Endothelial cell of umbilical vein (primary cell): Measurements from ENCODE around the gene TSFM. TPM values are rescaled to one million over a fixed set of nuclear protein-coding genes. Genes with fewer than 3 reads are reported as not detected.

Experiments
- BruUV-seq: library from RNA; stranded (reverse); fragments of 400-500 nt; replicated peaks from 2 replicates; lab custom pipeline; 2021; lab: Mats Ljungman, UMichigan
- CTCF ChIA-PET: fragments of 300-600, 350-600 bp; sonication (Branson Sonifier 250); formaldehyde crosslinking; loops from one replicate; lab custom pipeline; 2021; ENCODE audit warnings: antibody characterized with exemption, inconsistent platforms; lab: Charles Lee
- POLR2A ChIA-PET: fragments of 300-600, 350-600 bp; sonication (Branson Sonifier 250); formaldehyde crosslinking; loops from one replicate; lab custom pipeline; 2021; ENCODE audit warnings: antibody characterized with exemption, inconsistent platforms; lab: Charles Lee
- DNase-seq: peaks from one replicate; pipeline ENCODE4 v3.0.0-alpha.2; 2011; ENCODE audit warnings: low read depth, low spot score
- FAIRE-seq: peaks from 2 replicates; lab custom pipeline; 2011; peaks lifted over from hg19 to GRCh38; lab: Jason Lieb, UNC
- H2AFZ ChIP-seq: 2 replicates; pipeline ENCODE4 v1.6.0; 2012; ENCODE audit warnings: low read depth, low read length, control low read depth, inconsistent platforms
- H3K27ac ChIP-seq: 2 replicates; pipeline ENCODE4 v1.5.1; 2011; ENCODE audit warnings: low read depth, mild to moderate bottlenecking, control low read depth, low read length, moderate library complexity; ENCODE audit not compliant: insufficient read depth
- H3K27me3 ChIP-seq, 2 experiments: 2 replicates each; pipeline versions ENCODE4 v1.6.0 to v1.6.1; 2011; ENCODE audit warnings: low read length in 2 of 2, mixed read lengths in 1 of 2; ENCODE audit not compliant: control insufficient read depth in 2 of 2, insufficient read depth in 2 of 2
- H3K36me3 ChIP-seq, 2 experiments: 2 replicates in 1 of 2; 3 replicates in 1 of 2; pipeline ENCODE4 v1.5.1; 2011; ENCODE audit warnings: low read length in 2 of 2, mild to moderate bottlenecking in 1 of 2, moderate library complexity in 1 of 2; ENCODE audit not compliant: control insufficient read depth in 2 of 2, insufficient read depth in 2 of 2; ENCODE audit errors: extremely low read depth in 1 of 2
- H3K4me1 ChIP-seq: 3 replicates; pipeline ENCODE4 v1.5.1; 2011; ENCODE audit warnings: mild to moderate bottlenecking, low read length; ENCODE audit not compliant: control insufficient read depth, insufficient read depth; ENCODE audit errors: extremely low read depth
- H3K4me2 ChIP-seq: 2 replicates; pipeline ENCODE4 v1.6.1; 2011; ENCODE audit warnings: low read length, control low read depth, mixed read lengths; ENCODE audit not compliant: insufficient read depth
- H3K4me3 ChIP-seq, 3 experiments: fragments of 200-600 bp in 1 of 3; sonication (generic), shearing (Covaris generic) in 1 of 3; replicated peaks in 1 of 3; 2 replicates each; pipeline ENCODE4 v1.5.1; 2011 to 2016; ENCODE audit warnings: control low read depth in 3 of 3, low read length in 3 of 3, mild to moderate bottlenecking in 2 of 3, inconsistent platforms in 1 of 3, low read depth in 1 of 3, moderate library complexity in 1 of 3; ENCODE audit not compliant: insufficient read depth in 1 of 3
- H3K79me2 ChIP-seq: 2 replicates; pipeline ENCODE4 v1.6.0; 2012; ENCODE audit warnings: low read length, inconsistent platforms; ENCODE audit not compliant: control insufficient read depth, insufficient read depth
- H3K9ac ChIP-seq: replicated peaks from 2 replicates; pipeline ENCODE3; 2011; ENCODE audit warnings: low read length, control low read depth; ENCODE audit not compliant: insufficient read depth; ENCODE audit errors: extremely low read depth
- H3K9me1 ChIP-seq: replicated peaks from 3 replicates; pipeline ENCODE4 v1.6.0; 2011; ENCODE audit warnings: mild to moderate bottlenecking, low read length; ENCODE audit not compliant: control insufficient read depth, insufficient read depth; ENCODE audit errors: extremely low read depth
- H3K9me3 ChIP-seq: replicated peaks from 2 replicates; pipeline ENCODE4 v1.5.1; 2012; ENCODE audit warnings: low read length, inconsistent platforms; ENCODE audit not compliant: control insufficient read depth, insufficient read depth
- H4K20me1 ChIP-seq: replicated peaks from 2 replicates; pipeline ENCODE3; 2011; ENCODE audit warnings: mild to moderate bottlenecking, low read length; ENCODE audit not compliant: control insufficient read depth, insufficient read depth; ENCODE audit errors: extremely low read depth
- EZH2 ChIP-seq: IDR thresholded peaks from 2 replicates; pipeline ENCODE4 v1.6.1; 2012; ENCODE audit warnings: borderline replicate concordance, low read depth, mild to moderate bottlenecking, moderate library complexity, low read length, inconsistent platforms; ENCODE audit not compliant: severe bottlenecking
- FOS ChIP-seq: IDR thresholded peaks from 2 replicates; pipeline ENCODE4 v1.6.1; 2011; ENCODE audit warnings: mild to moderate bottlenecking, low read length, moderate library complexity, borderline replicate concordance; ENCODE audit not compliant: insufficient read depth
- GATA2 ChIP-seq: IDR thresholded peaks from 2 replicates; pipeline ENCODE4 v1.7.0; 2011; ENCODE audit warnings: low read depth, mild to moderate bottlenecking, moderate library complexity, mixed read lengths, low read length; ENCODE audit not compliant: insufficient read length, insufficient read depth
- JUN ChIP-seq: IDR thresholded peaks from 2 replicates; pipeline ENCODE4 v1.6.1; 2011; ENCODE audit warnings: borderline replicate concordance, low read depth; ENCODE audit not compliant: insufficient read length, insufficient read depth
- POLR2AphosphoS5 ChIP-seq: IDR thresholded peaks from 2 replicates; pipeline ENCODE4 v1.6.1; 2012; ENCODE audit warnings: low read depth, mild to moderate bottlenecking, control low read depth, low read length, moderate library complexity; ENCODE audit not compliant: insufficient read depth
- dilution Hi-C: fragments of 300-500 bp; cut with MboI; formaldehyde crosslinking; loops from one replicate; pipeline ENCODE4 v1.15.0; 2019; ENCODE audit warnings: low sequenced_read_pairs; ENCODE audit not compliant: extremely low pct_ligation_motif_present
- intact Hi-C: fragments of 100-400 bp; cut with micrococcal nuclease; formaldehyde crosslinking; loops from one replicate; pipeline ENCODE4 v1.10.0; 2022
- polyA plus RNA-seq, 4 experiments: library from polyadenylated mRNA; depleted of rRNA in 3 of 4; stranded (reverse) in 3 of 4; unstranded in 1 of 4; fragments of >200 nt; gene quantifications; 2 replicates each; pipeline versions ENCODE4 v1.2.1 to v1.2.3, GENCODE V29; 2011 to 2012; ENCODE audit warnings: missing spikeins in 1 of 4
- total RNA-seq: library from RNA; stranded (reverse); gene quantifications from 2 replicates; pipeline ENCODE4 v1.2.3, GENCODE V29; 2021
- TF ChIP-seq, protein P1 (sequence below): IDR thresholded peaks from 2 replicates; pipeline ENCODE4 v1.6.1; 2011; ENCODE audit not compliant: insufficient read depth, insufficient read length
- TF ChIP-seq, protein P2 (sequence below), 2 donors: IDR thresholded peaks; 1 replicate in 1 of 2; 2 replicates in 1 of 2; pipeline ENCODE4 v1.5.1; 2011; ENCODE audit warnings: low read length in 2 of 2, mild to moderate bottlenecking in 2 of 2, moderate library complexity in 2 of 2, control low read depth in 1 of 2, inconsistent platforms in 1 of 2, low read depth in 1 of 2; ENCODE audit not compliant: insufficient read depth in 1 of 2; ENCODE audit errors: extremely low read depth in 1 of 2

Gene TSFM
- total and polyA plus RNA-seq, 2 donors (not counting 3 experiments of a cell fraction or from before 2014, with no cell fraction given), result 16.5 to 41.8 TPM

DNA sequence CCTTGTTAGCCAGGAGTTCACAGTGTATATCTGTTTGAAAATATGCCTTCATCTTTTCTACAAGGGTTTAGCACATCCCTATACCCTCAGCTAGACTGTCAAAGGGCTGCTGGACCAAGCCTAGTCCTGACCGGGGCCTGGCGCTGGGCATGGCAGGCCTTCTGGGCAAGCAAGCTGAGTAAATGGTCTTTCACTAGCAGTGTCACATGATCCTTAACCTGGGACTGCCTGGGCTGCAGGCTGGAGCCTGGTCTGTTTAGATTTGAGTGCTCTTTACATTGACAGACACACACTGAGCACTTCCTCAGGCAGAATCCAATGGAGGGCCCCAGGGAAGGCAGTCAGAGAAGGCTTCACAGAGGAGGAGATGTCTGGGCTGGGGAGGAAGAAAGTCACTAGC lies 42.9 kb downstream of the TSFM start:
- H3K36me3 ChIP-seq, result peaks cover 36 to 72% of the 10 kb centered on the region in 2 experiments
- no peaks in the 10 kb centered on the region for H3K4me1 ChIP-seq
- H2AFZ ChIP-seq, result no peak overlapping the region
- H3K9me3 ChIP-seq, result no peaks in the 10 kb centered on the region
- DNase-seq, result no peak
- dilution Hi-C loops, result no loop called here
- ChIA-PET POLR2A (no interaction called here), CTCF (interaction anchor here (0.6 to 1.1 kb wide), 3 partner anchors 73 to 116 kb away, joined by 3 read pairs; no protein-coding TSS in a partner anchor)
- no TSS peak for BruUV-seq
- H3K9me1 ChIP-seq, result no peaks in the 10 kb centered on the region
- H3K4me3 ChIP-seq, result no peak overlapping the region
- FAIRE-seq, result no peak
- intact Hi-C loops, result no loop called here
- H3K9ac ChIP-seq, result no peak overlapping the region
- no peak overlapping the region for H3K27ac ChIP-seq
- no peak overlapping the region for H3K4me2 ChIP-seq
- TF ChIP-seq, protein P1, sequence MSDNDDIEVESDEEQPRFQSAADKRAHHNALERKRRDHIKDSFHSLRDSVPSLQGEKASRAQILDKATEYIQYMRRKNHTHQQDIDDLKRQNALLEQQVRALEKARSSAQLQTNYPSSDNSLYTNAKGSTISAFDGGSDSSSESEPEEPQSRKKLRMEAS, result no peak
- TF ChIP-seq POLR2AphosphoS5, result no peak
- no peak for TF ChIP-seq FOS
- TF ChIP-seq JUN, result no peak
- no peak for TF ChIP-seq EZH2
- no peak for TF ChIP-seq GATA2
- TF ChIP-seq, protein P2, sequence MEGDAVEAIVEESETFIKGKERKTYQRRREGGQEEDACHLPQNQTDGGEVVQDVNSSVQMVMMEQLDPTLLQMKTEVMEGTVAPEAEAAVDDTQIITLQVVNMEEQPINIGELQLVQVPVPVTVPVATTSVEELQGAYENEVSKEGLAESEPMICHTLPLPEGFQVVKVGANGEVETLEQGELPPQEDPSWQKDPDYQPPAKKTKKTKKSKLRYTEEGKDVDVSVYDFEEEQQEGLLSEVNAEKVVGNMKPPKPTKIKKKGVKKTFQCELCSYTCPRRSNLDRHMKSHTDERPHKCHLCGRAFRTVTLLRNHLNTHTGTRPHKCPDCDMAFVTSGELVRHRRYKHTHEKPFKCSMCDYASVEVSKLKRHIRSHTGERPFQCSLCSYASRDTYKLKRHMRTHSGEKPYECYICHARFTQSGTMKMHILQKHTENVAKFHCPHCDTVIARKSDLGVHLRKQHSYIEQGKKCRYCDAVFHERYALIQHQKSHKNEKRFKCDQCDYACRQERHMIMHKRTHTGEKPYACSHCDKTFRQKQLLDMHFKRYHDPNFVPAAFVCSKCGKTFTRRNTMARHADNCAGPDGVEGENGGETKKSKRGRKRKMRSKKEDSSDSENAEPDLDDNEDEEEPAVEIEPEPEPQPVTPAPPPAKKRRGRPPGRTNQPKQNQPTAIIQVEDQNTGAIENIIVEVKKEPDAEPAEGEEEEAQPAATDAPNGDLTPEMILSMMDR (IDR thresholded peaks at IDR 0.05; ENCODE audit: extremely low read depth in 1 of 2, insufficient read depth in 1 of 2, low read depth in 1 of 2, low read length in 2 of 2), result no peak
- no peaks in the 10 kb centered on the region for H3K27me3 ChIP-seq
- H4K20me1 ChIP-seq, result peaks cover 2% of the 10 kb centered on the region
- H3K79me2 ChIP-seq, result peaks cover 15% of the 10 kb centered on the region
